SU-DHL-6 (cell line): ENCODE data around the gene ISM2.
A peak's percentile ranks its signal among the peaks of the same experiment; 100 is the strongest.

Experiments used
- H2AFZ ChIP-seq: fragments of 200-600 bp; sonication (generic); 2 replicates; pipeline ENCODE4 v1.6.1; 2014; ENCODE audit warnings: low read depth, mild to moderate bottlenecking, moderate library complexity, mixed read lengths, antibody characterized with exemption, low read length; ENCODE audit not compliant: severe bottlenecking
- H3F3A ChIP-seq: fragments of 200-600 bp; shearing (Covaris generic); 2 replicates; pipeline ENCODE4 v1.6.0; 2016; ENCODE audit warnings: antibody characterized with exemption, mild to moderate bottlenecking; ENCODE audit not compliant: insufficient read depth
- H3K27ac ChIP-seq: fragments of 200-600 bp; sonication (generic); 2 replicates; pipeline ENCODE4 v1.5.1; 2016; ENCODE audit warnings: low read depth, mild to moderate bottlenecking, low read length, moderate library complexity, mixed read lengths
- H3K27me3 ChIP-seq: fragments of 200-600 bp; sonication (generic), shearing (Covaris generic); 2 replicates; pipeline ENCODE4 v1.6.0; 2014; ENCODE audit warnings: mild to moderate bottlenecking, low read length
- H3K36me3 ChIP-seq: fragments of 200-600 bp; sonication (generic); 2 replicates; pipeline ENCODE4 v1.6.1; 2014; ENCODE audit warnings: mild to moderate bottlenecking, low read length, mixed read lengths
- H3K4me2 ChIP-seq: fragments of 300-600, 200-600 bp; shearing (Covaris generic), sonication (generic); 2 replicates; pipeline ENCODE4 v1.6.0; 2014; ENCODE audit warnings: low read length, low read depth, mild to moderate bottlenecking; ENCODE audit not compliant: poor library complexity, severe bottlenecking
- H3K4me3 ChIP-seq: fragments of 200-600 bp; sonication (generic); 2 replicates; pipeline ENCODE4 v1.5.1; 2014; ENCODE audit warnings: antibody characterized with exemption, low read length, mild to moderate bottlenecking, mixed read lengths; ENCODE audit not compliant: insufficient read depth, poor library complexity, severe bottlenecking
- H3K79me2 ChIP-seq: fragments of 200-600 bp; sonication (generic); 2 replicates; pipeline ENCODE4 v1.6.1; 2014; ENCODE audit warnings: mild to moderate bottlenecking, low read length, moderate library complexity; ENCODE audit not compliant: insufficient read depth
- H3K9ac ChIP-seq: fragments of 200-600 bp; sonication (generic); 2 replicates; pipeline ENCODE4 v1.7.0; 2014; ENCODE audit warnings: mild to moderate bottlenecking, low read length
- H3K9me2 ChIP-seq: fragments of 200-600 bp; sonication (generic); replicated peaks from 2 replicates; pipeline ENCODE4 v1.6.1; 2014; ENCODE audit warnings: low read length; ENCODE audit not compliant: insufficient read depth
- H3K9me3 ChIP-seq: fragments of 200-600 bp; sonication (generic); 2 replicates; pipeline ENCODE4 v1.6.1; 2014; ENCODE audit warnings: low read length, mixed read lengths; ENCODE audit not compliant: insufficient read depth
- H4K20me1 ChIP-seq: fragments of 200-600 bp; sonication (generic); 2 replicates; pipeline ENCODE4 v1.6.1; 2014; ENCODE audit warnings: low read depth, mild to moderate bottlenecking, antibody characterized with exemption, low read length, moderate library complexity, mixed read lengths
- CTCF ChIP-seq: fragments of 200-600 bp; sonication (generic); IDR thresholded peaks from one replicate; pipeline ENCODE4 v1.5.1; 2017; ENCODE audit warnings: antibody characterized with exemption, mild to moderate bottlenecking, low read length, moderate library complexity; ENCODE audit not compliant: insufficient read depth, poor library complexity, severe bottlenecking
- EZH2phosphoT487 ChIP-seq: fragments of 200-600 bp; sonication (generic), shearing (Covaris generic); conservative IDR thresholded peaks from 2 replicates; pipeline ENCODE4 v1.6.1; 2018; ENCODE audit warnings: mild to moderate bottlenecking, antibody characterized with exemption, low read length, moderate library complexity, mixed read lengths

The ISM2 gene

GRCh38 chr14:77503138-77503537, 4.5 kb upstream of the ISM2 start:
- Histone ChIP-seq H2AFZ (no peak overlapping the region), H3K36me3 (no peaks in the 10 kb centered on the region), H3F3A (peaks cover 8% of the 10 kb centered on the region; the same call in 1 of the 2 replicates), H3K9me3 (no peaks in the 10 kb centered on the region), H3K9ac (no peak overlapping the region), H3K27ac (no peak overlapping the region), H3K79me2 (no peaks in the 10 kb centered on the region), H3K27me3 (no peaks in the 10 kb centered on the region), H3K9me2 (no peaks in the 10 kb centered on the region), H4K20me1 (no peaks in the 10 kb centered on the region), H3K4me3 (no peak overlapping the region), H3K4me2 (no peak overlapping the region)
- no peak for TF ChIP-seq CTCF
- no peak for TF ChIP-seq EZH2phosphoT487

GRCh38 chr14:77502109-77502782, 3.6 kb upstream of the ISM2 start:
- peaks cover 8% of the 10 kb centered on the region; the same call in 1 of the 2 replicates for H3F3A ChIP-seq
- H3K9ac ChIP-seq, result no peak overlapping the region
- no peaks in the 10 kb centered on the region for H4K20me1 ChIP-seq
- H3K4me3 ChIP-seq, result no peak overlapping the region
- no peaks in the 10 kb centered on the region for H3K79me2 ChIP-seq
- no peak overlapping the region for H3K4me2 ChIP-seq
- no peaks in the 10 kb centered on the region for H3K27me3 ChIP-seq
- no peaks in the 10 kb centered on the region for H3K9me3 ChIP-seq
- no peak overlapping the region for H2AFZ ChIP-seq
- H3K36me3 ChIP-seq, result no peaks in the 10 kb centered on the region
- no peaks in the 10 kb centered on the region for H3K9me2 ChIP-seq
- no peak for TF ChIP-seq CTCF
- TF ChIP-seq EZH2phosphoT487, result no peak
- H3K27ac ChIP-seq, result no peak overlapping the region

DNA sequence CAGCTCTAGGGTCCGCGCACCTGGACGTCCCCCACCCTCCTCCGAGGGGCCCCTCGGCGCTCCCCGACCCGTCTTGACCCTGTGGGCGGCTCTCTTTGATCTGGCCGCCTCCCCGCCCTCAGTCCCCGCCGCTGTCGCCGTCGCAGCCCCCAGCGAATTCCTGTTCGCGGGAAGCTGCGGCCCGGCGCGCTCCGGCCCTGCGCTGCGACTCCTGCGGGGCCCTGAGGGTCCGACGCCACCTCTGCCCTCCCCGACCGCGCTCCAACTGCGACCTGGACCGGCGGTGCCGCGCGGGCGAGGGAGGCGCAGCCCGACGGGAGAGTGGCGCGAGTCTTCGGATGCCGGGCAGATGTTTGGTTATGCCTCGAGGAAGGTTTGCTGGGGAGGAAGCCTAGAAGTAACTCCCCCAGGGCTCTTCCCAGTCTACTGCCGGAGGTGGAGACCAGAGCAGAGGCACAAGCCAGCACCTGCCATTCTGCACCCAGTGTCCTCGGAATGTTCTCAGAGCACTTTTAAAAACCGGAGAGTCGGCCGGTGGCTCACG, 440 bp upstream of the ISM2 start:
- no peaks in the 10 kb centered on the region for H4K20me1 ChIP-seq
- no peaks in the 10 kb centered on the region for H3K79me2 ChIP-seq
- H3K4me3 ChIP-seq, result peak overlapping the region; percentile 54
- peaks cover 8% of the 10 kb centered on the region; the same call in 1 of the 2 replicates for H3F3A ChIP-seq
- H3K4me2 ChIP-seq, result peak overlapping the region; percentile 64
- H3K9me3 ChIP-seq, result no peaks in the 10 kb centered on the region
- H3K27me3 ChIP-seq, result no peaks in the 10 kb centered on the region
- no peak overlapping the region for H3K27ac ChIP-seq
- H3K36me3 ChIP-seq, result no peaks in the 10 kb centered on the region
- no peaks in the 10 kb centered on the region for H3K9me2 ChIP-seq
- peak overlapping the region; percentile 47 for H3K9ac ChIP-seq
- no peak for TF ChIP-seq EZH2phosphoT487
- TF ChIP-seq CTCF, result no peak
- peak overlapping the region; percentile 64 for H2AFZ ChIP-seq
